ENCODE measurements around the gene TIMP2.
"Not testable (repeated sequence)": the region's sequence is repeated elsewhere in the genome, so short reads cannot be mapped to it uniquely, and the experiment has no call there.

TIMP2 gene, protein sequence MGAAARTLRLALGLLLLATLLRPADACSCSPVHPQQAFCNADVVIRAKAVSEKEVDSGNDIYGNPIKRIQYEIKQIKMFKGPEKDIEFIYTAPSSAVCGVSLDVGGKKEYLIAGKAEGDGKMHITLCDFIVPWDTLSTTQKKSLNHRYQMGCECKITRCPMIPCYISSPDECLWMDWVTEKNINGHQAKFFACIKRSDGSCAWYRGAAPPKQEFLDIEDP

DNA sequence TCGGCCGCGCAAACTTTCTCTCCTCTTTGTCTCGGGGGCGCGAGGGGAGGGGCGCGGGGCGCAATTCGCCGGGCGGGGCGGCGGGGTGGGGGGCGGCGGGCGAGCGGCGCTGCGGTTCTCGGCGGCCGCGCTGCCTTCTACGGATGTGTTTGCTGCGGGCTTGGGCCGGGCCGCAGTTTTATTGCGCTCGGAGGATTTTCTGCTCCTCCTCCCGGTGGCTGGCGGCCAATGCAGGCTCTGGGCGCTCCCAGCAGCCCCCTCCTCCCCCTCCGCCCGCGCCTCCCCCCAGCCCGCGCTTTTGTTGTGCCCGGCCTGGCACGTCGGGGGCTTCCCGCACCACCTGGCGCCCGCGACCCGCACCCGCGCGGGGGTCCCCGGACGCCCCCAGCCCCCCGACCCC lies at the start of gene TIMP2:
Gene TIMP2 (minus strand): TSS at position 154 of the 400 bp plus-strand sequence. CDS start 299 bp downstream, outside the sequence.
- peak; percentile 61 for DNase-seq

DNA sequence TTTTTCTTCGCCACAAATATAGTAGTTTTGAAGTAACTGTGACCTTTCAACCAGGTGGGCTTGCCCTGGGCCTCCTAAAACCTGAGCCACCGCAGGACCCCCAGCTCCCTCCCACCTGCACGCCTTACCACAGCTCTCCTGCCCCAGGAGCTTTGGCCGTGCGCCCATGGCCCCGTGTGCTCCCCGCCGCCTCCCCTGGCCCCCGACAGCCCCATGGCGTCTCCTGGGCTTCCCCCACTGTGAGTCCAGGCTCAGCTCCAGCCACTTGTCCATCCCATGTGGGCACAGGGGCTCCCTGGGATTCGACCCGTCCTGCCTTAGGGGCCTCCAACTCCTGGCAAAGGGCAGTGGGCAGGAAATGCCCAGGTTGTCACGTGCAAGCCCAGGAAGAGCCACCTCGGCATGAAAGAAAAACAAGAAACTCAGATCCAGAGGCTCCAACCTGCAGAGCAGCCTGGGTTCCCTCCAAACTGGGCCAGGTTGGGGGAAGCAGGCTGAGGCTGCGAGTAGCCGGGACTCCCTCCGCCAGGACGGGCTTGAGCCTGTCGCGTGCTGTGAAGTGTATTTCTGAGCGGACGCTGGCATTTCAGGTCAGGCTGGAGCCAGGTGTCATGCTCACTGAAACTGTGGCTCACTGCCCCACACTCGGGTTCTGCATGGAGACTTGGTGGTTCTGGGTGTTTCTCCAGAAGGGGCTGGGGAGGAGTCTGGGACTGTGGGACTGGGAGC lies 48.8 kb upstream of the TIMP2 start:
- DNase-seq: no peak

DNA sequence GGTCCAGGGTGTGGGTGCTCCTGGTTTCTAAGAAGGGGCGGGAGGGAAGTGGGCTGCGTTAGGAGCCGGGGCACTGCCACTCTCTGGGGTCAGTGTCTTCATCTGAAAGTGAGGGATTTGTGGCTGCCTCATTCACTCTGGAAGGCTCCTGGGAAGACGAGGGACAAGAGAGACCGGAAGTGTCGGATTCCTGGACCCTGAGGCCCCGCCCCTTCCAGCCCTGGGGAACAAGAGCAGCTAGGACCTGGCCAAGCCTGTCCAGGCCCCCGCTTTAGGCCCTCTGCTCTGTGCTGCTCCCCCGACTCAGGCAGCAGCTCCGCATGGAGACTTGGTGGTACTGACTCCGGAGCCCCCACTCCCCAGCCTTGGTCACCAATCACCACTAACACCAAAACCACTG lies 48.0 kb upstream of the TIMP2 start:
- no peak for DNase-seq

DNA sequence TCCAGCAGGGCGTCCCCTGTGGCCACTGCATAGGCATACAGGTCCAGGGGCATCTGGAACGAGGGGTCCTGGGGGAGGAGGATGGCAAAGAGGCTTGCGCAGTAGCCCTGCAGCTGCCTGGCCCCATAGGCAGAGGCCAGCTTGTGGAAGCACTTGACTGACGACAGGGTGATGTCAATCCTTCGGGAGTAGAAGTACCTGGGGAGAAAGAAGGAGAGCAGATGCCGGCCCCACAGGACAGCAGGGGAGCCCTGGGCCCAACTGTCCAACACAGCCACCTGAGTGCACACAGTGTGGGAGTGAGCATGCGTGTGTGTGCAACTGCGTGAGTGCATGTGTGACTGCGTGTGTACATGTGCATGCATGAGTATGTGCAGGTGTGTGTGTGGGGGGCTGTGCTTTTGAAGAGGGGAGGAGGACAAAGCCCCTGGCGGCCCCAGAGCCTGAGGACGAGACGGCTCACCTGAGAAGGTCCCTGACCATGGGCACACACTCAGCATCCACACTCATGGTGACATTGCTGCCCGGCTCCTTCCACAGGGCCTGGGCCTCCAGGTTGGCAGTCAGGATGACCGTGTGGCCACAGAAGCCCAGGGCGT lies 47.4 kb upstream of the TIMP2 start:
- no peak for DNase-seq

DNA sequence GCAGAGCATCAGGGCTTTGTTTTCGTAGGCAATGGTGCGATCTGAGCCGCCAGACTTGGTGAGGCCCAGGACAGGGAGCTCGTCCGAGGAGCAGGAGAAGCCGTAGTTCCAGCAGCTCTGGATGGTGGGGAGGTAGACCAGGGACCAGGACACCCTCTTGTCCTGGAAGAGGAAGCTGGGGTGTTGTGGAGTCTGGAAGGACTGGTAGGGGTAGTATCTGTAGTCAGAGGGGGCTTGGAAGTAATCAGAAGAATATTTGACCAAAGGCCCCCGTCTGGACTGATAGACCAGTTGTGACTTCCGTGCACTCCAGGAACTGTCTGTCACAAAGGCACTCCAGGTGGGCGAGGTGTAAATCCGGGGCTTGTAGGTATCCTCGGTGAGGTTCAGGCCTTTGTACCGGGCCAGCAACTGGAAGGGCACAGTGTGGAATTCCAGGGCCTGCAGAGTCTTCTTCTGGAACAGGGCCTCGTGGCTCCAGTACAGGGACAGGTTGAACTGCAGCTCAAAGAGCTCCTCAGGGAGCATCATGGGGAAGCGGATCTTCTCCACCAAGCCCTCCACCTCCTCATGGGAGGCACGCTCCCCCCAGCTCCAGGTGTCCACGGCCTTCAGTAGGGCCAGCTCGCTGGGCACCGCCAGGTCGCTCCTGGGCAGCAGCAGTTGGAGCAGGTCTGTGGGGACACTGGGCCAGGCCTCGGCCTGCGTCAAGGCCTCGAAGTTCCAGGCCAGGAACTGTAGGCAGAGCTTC lies 46.7 kb upstream of the TIMP2 start:
- no peak for DNase-seq

DNA sequence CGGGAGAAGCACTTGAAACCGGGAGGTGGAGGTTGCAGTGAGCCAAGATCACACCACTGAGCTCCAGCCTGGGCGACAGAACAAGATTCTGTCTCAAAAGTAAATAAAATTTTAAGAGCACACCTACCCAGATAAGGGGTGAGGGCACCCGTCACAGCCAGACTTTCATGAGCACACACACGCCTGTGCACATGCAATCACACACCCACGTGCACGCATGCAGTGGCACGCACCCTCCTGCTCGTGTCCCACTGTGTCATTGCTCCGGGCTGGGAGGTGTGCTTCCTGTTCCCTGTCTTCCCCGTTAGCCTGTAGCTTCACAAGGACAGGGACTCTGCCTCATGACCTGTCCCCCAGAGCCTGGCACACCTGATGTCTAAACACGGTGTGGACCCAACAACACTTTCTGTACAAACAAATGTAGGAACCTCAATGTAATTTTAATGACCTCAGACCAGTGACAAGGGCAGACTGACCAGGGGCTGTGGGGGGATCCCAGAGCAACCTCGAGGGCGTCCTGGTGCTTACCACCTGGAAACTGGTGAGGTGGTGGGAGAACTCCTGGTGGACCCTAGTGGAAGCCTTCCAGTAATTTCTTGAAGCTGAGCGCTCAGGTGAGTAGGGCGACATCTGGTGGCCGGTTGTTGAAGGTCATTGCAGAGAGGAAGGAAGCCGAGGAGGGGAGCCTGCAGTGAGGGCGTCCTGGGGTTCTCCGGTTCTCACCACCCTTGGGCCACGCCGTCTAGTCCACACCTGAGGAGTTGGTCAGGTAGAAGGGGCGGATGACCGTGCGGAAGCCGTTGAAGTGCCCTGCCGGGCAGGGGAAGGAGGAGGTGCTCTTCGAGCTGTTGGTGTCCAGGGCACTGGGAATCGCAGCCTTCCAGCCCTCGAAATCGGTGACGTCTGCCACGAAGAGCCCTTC lies 45.9 kb upstream of the TIMP2 start:
- peak; percentile 60 for DNase-seq

DNA sequence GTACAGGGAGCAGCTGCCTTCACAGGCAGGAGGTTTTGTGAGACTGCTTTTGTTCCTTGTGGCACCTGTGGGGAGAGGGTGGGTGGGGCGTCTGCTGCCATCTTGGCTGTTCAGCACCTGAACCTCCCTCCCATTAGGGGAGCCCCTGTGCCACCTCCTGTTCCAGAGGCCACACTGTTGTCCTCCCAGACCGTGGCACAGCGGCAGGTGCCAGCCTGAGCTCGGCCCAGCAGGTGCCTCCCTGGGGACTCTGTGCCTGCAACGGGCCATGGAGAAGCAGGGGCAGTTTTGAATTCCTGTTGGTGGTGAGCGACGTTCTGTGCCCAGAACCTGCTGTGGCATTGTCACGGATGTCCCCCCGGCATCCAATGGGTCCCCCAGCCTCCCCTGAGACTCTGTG lies 44.7 kb upstream of the TIMP2 start:
- DNase-seq: no peak

DNA sequence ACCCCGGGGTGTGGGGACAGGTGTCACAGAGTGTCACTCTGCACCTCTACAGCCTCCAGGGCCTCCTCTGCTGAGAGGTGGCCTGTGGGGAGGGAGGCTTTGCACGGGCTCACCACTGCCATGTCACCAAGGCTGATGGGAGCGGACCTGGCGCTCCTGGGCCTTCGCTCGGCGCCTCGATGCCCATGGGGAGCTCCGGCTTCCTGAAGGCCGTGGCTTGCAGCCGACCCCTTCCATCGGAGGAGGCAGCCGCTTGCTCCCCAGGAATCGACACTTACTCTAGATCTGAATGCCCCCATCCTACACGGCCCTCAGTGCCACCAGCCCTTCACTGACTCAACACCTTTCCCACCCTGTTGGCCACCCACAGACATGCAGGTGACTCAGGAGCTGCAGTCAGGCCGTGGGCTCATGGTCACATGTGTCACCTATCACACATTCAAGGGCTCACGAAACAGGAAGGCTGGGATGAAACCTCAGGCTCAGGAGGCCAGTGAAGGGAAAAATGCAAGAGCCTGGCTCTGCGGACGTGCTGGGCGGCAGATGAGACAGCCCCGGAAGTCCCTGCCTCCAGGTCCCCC lies 42.7 kb upstream of the TIMP2 start:
- DNase-seq: no peak

DNA sequence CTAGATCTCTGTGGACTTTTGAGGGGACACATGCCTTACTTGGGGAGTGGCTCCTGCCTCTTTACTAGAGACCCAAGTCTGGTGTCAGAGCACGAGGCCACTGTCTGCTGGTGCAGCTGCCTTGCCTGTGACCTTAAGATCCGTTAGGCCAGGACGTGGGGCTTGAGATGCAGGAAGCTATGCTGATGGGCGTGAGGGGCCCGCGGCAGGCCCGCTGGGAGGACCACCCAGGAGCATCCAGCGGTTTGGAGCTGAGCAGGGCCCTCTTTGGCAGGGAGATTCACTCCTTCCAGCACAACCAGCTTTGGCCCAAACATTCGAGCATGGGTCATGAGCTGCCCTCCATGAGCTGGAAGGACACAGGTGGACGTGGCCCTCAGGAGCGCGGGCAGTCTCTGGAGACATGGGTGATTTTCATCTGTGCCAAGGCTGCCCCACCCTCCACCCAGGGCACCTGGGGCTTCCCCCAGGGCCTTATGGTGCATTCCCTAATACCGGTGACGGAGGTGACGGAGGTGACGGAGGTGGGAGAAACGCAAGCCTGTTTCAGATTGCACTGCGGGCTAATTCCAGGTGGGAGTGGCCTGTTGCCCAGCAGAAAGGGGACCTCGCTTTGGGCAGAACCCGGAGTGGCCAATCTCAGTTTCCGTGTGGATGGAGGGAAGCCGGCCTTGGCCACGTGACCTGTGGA lies 41.9 kb upstream of the TIMP2 start:
- DNase-seq: no peak

DNA sequence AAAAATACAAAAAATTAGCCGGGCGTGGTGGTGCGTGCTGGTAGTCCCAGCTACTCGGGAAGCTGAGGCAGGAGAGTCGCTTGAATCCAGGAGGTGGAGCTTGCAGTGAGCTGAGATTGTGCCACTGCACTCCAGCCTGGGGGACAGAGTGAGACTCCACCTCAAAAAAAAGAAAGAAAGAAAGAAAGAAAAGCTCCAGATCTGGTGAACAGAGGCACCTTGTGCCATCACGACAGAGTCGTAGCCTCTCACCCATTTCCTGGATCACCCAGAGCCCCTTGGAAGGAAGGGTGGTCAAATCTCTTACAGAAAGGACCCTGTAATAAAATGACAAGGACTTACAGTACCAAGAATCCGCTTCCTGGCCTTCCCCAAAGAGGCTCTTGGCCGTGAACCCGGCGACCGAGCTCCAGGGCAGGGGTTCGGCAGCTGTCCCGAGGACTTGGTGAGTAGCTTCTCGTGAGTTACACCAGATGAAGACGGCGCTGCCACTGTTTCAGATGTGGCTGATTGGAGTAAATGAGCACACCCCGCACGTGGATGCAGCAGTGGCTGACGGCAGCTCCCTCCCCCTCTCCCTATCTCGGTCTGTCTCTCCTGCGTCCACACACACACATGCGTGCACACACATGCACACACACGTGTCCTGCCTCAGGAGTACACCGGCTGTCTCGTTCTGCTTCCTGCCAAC lies 41.1 kb upstream of the TIMP2 start:
- no peak for DNase-seq

DNA sequence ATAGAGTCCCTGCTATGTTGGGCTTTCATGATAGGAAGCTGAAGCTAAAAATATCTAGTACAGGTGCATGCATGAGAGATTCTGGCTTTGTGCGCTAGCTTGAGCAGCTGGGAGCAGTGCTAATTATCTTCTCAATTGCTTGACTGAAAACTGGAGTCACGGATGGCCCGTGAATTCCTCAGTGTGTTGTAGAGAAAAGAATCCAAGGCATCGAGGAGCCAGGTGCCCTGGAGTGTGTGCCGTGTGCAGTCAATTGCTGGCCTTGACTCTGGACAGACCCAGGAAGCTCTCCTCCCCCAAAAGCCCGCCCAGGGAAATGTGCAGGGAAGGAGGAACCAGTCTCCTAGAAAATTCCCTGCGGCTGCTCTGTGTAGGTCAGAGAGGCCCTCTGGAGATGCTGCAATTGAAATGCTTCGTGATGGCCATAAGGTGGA lies 40.3 kb upstream of the TIMP2 start:
- no peak for DNase-seq

DNA sequence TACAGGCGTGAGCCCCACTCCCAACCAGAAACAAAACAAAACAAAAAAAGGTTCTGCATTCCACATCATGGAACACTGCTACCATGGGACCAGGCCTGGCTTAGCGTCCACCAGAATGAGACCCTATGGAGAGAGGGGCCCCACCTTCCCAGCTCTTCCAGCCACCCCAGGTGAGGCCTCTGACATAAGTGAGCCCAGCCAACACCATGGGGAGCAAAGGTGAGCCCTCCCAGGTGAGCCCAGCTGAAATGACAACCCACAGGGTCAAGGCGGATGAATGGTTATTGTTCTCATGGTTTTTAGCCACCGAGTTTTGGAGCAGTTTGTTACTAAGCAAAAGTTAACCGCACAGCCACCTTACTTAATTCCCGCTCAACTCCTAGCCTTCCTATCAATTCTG lies 38.2 kb upstream of the TIMP2 start:
- no peak for DNase-seq

DNA sequence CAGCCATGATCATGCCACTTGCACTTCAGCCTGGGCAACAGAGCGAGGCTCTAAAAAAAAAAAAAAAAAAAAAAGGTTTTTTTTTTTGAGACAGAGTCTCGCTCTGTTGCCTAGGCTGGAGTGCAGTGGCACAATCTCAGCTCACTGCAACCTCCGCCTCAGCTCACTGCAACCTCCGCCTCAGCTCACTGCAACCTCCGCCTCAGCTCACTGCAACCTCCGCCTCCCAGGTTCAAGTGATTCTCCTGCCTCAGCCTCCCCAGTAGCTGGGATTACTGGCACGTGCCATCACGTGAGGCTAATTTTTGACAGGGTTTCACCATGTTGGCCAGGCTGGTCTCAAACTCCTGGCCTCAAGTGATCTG lies 37.8 kb upstream of the TIMP2 start:
- DNase-seq: not testable (repeated sequence)

DNA sequence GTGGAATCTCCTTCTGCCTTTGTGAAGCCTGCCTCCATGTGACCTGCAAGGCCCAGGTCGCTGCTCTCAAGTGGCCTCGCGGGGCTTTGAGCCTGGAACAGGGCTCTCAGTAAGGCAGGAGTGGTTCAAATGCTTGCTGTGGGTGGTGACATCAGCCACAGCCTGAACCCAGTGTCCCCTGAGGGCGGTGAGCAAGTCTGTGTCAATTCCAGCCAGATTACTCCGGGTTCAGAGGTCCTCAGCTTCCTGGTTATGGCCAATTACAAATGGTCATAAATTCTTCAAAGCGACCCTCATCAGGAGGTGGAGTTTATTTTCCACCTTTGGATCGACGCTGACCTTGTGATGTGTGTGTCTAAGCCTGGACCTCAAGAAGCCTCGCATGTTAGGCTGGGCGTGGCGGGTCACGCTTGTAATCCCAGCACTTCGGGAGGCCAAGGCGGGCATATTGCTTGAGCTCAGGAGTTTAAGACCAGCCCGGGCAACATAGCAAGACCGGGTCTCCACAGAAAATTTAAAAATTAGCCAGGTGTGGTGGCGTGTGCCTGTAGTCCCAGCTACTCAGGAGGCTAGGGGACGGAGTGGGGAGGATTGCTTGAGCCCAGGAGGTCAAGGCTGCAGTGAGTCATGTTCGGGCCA lies 37.3 kb upstream of the TIMP2 start:
- DNase-seq: no peak

DNA sequence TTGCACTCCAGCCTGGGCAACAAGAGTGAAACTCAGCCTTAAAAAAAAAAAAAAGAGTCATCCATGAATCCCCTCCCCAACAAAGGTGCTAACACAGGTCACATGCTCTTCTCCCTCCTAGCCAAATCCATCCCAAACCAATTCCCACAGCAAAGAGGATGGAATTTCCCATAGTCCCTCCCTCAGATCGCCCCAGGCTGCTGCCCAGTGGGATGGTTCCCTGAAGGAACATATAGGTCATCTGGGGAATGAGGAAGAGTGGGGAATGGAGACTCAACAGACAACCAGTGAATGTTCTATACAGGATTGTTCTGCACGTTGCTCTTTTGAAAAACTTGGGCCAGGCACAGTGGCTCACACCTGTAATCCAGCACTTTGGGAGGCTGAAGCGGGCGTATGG lies 36.4 kb upstream of the TIMP2 start:
- DNase-seq: no peak

DNA sequence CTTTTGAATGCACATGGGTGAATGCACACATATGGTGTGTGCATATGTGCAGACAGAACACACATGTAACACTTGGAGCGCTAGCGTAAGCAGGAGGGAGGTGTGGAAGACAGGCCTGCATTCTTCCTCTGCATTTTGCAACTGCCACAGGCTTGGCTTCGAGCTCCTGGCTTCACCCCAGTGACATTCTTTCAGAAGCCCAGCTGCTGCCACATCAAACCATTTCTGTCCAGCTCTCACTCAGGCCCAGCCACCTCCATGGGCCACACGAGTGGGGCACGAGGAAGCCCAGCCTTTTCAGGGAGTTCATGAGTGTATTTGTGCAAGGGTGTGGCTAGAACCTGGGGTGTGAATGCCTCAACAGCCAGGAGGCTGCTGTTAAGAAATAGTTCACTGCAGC lies 35.7 kb upstream of the TIMP2 start:
- no peak for DNase-seq

DNA sequence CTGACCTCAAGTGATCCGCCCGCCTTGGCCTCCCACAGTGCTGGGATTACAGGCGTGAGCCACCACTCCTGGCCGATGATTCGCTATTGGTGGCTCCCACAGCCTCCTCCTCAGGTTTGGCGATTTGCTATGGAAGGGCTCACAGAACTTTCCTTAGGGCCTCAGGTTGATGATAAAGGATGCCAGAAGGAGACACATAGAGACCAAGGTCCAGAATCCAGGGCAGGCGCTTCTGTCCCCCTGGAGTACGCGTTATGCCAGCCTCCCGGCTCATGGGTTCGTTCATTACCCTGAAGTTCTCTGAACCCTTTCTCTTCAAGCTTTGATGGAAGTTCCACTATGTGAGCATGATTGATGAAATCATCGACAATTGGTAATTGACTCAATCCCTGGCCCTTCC lies 34.6 kb upstream of the TIMP2 start:
- no peak for DNase-seq

DNA sequence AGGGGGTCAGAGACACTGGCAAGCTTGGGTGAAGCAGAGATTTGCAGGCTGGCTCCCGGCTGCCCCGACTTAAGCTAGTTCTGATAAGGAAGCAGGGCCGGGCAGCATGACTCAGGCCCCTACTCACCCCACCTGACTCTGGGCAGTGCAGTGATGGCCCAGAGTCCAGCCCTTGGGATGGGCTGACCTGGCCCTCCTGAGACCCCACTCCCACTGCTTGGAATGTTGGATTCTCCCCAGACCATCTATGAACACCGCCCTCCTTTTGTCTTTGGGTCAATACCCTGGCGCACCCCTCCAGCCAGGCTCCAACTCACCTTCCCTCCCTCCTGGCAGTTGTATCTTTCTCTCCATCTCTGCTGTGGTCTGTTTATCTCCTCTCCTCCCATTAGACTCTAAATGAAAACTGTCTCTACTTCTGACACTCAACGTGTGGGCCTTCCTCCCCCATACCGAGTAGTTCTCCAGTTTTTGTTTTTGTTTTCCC lies 33.5 kb upstream of the TIMP2 start:
- no peak for DNase-seq

DNA sequence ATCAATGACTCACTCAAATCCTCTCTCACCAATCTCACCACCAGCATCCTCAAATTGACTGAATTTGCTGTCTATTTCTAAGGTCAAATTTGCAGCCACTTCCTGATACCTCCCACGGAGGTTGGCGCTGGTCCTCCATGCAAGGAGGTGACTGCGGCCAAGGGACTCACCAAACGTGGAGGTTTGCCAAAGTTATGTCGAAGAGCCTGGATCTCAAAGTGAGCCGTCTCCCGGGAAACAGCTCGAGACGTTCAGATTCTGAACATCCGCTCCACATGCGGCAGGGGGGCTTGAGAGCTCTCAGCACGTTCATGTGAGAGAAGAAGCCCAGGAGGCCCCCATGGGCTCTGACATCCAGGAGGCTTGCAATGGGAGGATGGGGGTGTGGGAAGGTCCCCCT lies 31.9 kb upstream of the TIMP2 start:
- DNase-seq: no peak

DNA sequence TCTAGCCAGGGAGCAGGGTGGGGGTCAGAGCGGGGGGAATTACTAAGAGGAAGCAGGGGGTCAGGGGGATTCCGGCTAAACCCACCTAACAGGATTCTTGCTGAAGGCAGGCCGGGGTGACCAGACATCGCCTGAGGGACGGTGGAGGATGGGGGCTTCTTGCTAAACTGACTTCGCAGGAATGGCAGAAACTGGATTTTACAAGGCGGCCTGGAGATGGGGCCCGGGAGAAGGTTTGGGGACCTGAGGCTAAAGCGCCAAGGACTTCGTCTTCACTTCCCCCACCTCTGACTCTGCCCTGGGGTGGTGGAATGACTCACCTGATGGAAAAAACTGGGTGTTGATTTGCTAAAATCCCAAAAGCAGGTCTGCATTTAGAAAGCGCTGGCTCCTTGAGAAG lies 31.1 kb upstream of the TIMP2 start:
- DNase-seq: no peak
